ENCODE results near the gene WDR11.

DNA sequence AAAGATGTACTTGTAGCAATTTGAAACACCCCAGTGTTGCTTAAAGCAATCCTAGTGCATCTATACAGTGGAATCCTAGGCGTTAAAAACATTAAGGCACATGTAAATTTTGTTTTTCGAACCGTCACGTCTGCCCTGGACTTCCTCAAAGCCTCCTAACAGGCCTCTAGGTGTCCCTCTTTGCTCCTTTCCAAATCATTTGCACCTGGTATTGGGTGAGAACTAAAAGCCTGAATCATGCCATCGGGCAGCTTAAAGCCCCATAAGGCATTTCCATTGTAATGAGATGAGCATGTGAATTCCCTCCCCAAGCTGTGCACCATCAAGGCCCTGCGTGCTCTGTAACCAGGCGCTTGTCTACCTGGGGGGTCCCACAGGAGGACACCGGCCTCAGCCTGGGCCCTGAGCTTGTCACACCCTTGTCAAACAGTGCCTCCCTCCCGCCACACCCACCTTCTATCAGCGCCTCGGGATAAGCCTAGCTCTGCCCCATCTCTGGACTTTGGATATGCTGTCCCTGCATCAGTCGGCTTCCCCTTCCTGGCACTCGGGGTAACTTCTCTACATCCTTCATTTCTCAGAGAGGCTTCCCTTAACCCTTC is 89.2 kb downstream of the WDR11 start:
- TF ChIP-seq, protein P1, sequence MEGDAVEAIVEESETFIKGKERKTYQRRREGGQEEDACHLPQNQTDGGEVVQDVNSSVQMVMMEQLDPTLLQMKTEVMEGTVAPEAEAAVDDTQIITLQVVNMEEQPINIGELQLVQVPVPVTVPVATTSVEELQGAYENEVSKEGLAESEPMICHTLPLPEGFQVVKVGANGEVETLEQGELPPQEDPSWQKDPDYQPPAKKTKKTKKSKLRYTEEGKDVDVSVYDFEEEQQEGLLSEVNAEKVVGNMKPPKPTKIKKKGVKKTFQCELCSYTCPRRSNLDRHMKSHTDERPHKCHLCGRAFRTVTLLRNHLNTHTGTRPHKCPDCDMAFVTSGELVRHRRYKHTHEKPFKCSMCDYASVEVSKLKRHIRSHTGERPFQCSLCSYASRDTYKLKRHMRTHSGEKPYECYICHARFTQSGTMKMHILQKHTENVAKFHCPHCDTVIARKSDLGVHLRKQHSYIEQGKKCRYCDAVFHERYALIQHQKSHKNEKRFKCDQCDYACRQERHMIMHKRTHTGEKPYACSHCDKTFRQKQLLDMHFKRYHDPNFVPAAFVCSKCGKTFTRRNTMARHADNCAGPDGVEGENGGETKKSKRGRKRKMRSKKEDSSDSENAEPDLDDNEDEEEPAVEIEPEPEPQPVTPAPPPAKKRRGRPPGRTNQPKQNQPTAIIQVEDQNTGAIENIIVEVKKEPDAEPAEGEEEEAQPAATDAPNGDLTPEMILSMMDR (IDR thresholded peaks at IDR 0.05), result no peak
- TF ChIP-seq POLR2A (IDR thresholded peaks at IDR 0.05; ENCODE audit: low read depth) (no peak), EP300 (IDR thresholded peaks at IDR 0.05) (no peak), POLR2AphosphoS5 (IDR thresholded peaks at IDR 0.05) (no peak)

Measured in esophagus muscularis mucosa (tissue), 4 donors.